HG02981 (cell line): ENCODE data around the gene ZNF558.
"Not testable (repeated sequence)": the region's sequence is repeated elsewhere in the genome, so short reads cannot be mapped to it uniquely, and the experiment has no call there.

Experiments used
- ATAC-seq: cut with Tn5 transposase; IDR thresholded peaks from one replicate; pipeline ENCODE4 v1.9.1; 2021; ENCODE audit warnings: mild to moderate bottlenecking, moderate library complexity; ENCODE audit not compliant: unreplicated experiment

Gene ZNF558

GRCh38 chr19:8811315-8812172 lies 20.6 kb downstream of the ZNF558 start:
- no peak for ATAC-seq

DNA sequence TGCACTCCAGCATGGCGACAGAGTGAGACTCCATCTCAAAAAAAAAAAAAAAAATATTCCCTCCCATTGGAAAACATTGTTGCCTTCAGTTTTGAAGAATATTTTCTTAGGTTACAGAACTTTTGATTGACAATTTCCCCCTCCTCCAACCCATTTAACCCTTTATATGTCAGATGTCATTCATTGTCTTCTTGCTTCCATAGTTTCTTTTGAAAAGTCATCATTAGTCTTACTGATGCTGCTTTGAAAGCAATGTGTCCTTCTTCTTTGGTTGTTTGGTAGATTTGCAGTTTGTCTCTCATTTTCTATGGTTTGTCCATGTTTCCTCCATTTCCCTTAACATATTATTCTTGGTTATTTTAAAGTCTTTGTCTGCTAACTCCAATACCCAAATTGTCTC lies 25.4 kb downstream of the ZNF558 start:
- no peak for ATAC-seq

- ATAC-seq, result no peak
These were observed 37.3 kb downstream of the ZNF558 start for GRCh38 chr19:8794823-8795222.

DNA sequence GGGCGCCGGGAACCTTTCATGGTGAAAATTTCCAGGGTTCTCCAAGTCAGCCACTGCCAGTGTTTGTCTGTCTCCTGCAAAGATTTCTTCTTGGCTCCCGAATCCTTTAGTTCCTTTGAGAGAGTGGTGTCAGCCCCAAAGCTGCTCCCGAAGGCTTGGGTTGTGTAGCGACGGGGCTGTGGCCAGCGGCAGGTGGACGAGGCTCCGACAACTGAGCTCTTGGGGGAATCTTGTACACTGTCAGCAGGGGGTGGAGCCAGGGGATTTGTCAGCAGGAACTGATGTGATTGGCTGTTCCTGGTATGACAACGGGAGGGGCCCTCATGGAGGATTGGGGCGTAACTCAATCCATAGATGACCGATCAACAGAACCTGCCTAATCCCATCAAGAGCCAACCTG lies 58.5 kb downstream of the ZNF558 start:
- ATAC-seq, result not testable (repeated sequence)

DNA sequence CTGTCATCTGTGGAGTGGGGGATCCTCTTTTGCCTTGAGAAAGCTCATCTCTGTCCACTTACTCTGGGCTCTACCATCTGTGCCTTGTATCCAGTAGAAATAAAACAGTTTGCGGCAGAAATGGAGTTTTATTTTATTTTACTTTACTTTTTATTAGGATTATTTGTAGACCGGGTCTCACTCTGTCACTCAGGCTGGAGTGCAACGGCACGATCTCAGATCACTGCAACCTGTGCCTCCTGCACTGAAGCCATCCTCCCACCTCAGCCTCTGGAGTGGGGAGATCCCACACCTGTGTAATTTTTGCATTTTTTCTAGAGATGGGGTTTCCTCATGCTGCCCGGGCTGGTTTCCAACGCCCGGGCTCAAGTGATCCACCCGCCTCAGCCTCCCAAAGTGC lies 62.8 kb downstream of the ZNF558 start:
- not testable (repeated sequence) for ATAC-seq

GRCh38 chr19:8767257-8767656 lies 64.8 kb downstream of the ZNF558 start:
- ATAC-seq, result not testable (repeated sequence)
